AG04450 (cell line): ENCODE results near the gene IFNAR1. TPM values are rescaled to one million over a fixed set of nuclear protein-coding genes. Genes with fewer than 3 reads are reported as not detected.

Experiments used
- CTCF ChIA-PET: fragments of 300-600, 350-600 bp; formaldehyde crosslinking; extraction: SDS; loops from one replicate; lab custom pipeline; 2022; ENCODE audit warnings: antibody characterized with exemption, inconsistent platforms; lab: Charles Lee
- POLR2A ChIA-PET: fragments of 350-600 bp; formaldehyde crosslinking; extraction: SDS; loops from one replicate; lab custom pipeline; 2021; ENCODE audit warnings: antibody characterized with exemption, inconsistent platforms; lab: Yijun Ruan, JAX
- DNase-seq: peaks from one replicate; pipeline ENCODE4 v3.0.0-alpha.2; 2011; ENCODE audit warnings: low read depth, low spot score
- H3K27ac ChIP-seq: one replicate; pipeline ENCODE4 v1.5.1; 2012; ENCODE audit warnings: low read depth, low read length, control low read depth
- H3K27me3 ChIP-seq: one replicate; pipeline ENCODE4 v1.6.0; 2012; ENCODE audit warnings: low read length; ENCODE audit not compliant: control insufficient read depth, insufficient read depth
- H3K4me3 ChIP-seq: 2 replicates; pipeline ENCODE4 v1.5.1; 2011; ENCODE audit warnings: mild to moderate bottlenecking, low read depth, low read length, control low read depth
- H3K9me3 ChIP-seq: 2 replicates; pipeline ENCODE4 v1.5.1; 2012; ENCODE audit warnings: low read length; ENCODE audit not compliant: control insufficient read depth, insufficient read depth
- polyA plus RNA-seq: library from polyadenylated mRNA; depleted of rRNA; stranded (reverse); fragments of >200 nt; gene quantifications from 2 replicates; pipeline ENCODE4 v1.2.3, GENCODE V29; 2011
- TF ChIP-seq, protein P1 (sequence below): IDR thresholded peaks from 2 replicates; pipeline ENCODE4 v1.5.1; 2011; ENCODE audit warnings: low read depth, low read length, control low read depth, inconsistent platforms

The IFNAR1 gene
- polyA plus RNA-seq, 1 experiment: 21.2 TPM

DNA sequence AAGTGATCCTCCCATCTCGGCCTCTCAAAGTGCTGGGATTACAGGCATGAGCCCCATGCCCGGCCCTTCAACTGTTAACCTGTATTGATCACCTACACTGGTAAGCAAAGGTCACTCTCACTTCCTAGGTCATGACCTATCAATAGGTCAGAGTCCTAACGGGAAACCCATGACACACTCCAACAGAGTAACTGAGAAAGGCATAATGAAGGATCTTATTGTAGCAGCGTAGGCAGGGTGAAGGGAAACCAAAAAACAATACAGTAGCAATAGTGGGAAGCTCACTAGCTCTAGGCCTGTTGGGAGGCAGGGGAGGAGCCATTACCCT is 19.5 kb upstream of the IFNAR1 start:
- Histone ChIP-seq H3K4me3 (no peak overlapping the region), H3K9me3 (no peaks in the 10 kb centered on the region), H3K27me3 (no peaks in the 10 kb centered on the region), H3K27ac (no peak overlapping the region)
- TF ChIP-seq, protein P1, sequence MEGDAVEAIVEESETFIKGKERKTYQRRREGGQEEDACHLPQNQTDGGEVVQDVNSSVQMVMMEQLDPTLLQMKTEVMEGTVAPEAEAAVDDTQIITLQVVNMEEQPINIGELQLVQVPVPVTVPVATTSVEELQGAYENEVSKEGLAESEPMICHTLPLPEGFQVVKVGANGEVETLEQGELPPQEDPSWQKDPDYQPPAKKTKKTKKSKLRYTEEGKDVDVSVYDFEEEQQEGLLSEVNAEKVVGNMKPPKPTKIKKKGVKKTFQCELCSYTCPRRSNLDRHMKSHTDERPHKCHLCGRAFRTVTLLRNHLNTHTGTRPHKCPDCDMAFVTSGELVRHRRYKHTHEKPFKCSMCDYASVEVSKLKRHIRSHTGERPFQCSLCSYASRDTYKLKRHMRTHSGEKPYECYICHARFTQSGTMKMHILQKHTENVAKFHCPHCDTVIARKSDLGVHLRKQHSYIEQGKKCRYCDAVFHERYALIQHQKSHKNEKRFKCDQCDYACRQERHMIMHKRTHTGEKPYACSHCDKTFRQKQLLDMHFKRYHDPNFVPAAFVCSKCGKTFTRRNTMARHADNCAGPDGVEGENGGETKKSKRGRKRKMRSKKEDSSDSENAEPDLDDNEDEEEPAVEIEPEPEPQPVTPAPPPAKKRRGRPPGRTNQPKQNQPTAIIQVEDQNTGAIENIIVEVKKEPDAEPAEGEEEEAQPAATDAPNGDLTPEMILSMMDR: no peak
- POLR2A ChIA-PET: no interaction called here
- CTCF ChIA-PET: no interaction called here
- no peak for DNase-seq

DNA sequence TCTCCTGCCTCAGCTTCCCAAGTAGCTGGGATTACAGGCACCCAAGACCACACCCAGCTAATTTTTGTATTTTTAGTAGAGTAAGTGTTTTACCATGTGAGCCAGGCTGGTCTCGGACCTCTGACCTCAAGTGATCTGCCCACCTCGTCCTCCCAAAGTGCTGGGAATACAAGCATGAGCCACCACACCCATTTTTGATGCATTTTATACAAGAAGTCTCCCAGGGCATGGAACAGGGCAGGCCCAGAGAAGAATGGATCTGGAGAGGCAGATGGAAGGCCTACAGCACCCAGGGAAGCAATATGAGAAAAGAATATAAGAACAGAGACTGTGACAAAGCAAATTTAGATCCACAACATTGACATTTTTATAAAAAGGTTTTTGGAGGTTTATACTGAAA is 18.8 kb upstream of the IFNAR1 start:
- Histone ChIP-seq H3K27ac (no peak overlapping the region), H3K4me3 (no peak overlapping the region), H3K9me3 (no peaks in the 10 kb centered on the region), H3K27me3 (no peaks in the 10 kb centered on the region)
- TF ChIP-seq, protein P1: no peak
- POLR2A ChIA-PET: no interaction called here
- DNase-seq: no peak
- CTCF ChIA-PET: no interaction called here

DNA sequence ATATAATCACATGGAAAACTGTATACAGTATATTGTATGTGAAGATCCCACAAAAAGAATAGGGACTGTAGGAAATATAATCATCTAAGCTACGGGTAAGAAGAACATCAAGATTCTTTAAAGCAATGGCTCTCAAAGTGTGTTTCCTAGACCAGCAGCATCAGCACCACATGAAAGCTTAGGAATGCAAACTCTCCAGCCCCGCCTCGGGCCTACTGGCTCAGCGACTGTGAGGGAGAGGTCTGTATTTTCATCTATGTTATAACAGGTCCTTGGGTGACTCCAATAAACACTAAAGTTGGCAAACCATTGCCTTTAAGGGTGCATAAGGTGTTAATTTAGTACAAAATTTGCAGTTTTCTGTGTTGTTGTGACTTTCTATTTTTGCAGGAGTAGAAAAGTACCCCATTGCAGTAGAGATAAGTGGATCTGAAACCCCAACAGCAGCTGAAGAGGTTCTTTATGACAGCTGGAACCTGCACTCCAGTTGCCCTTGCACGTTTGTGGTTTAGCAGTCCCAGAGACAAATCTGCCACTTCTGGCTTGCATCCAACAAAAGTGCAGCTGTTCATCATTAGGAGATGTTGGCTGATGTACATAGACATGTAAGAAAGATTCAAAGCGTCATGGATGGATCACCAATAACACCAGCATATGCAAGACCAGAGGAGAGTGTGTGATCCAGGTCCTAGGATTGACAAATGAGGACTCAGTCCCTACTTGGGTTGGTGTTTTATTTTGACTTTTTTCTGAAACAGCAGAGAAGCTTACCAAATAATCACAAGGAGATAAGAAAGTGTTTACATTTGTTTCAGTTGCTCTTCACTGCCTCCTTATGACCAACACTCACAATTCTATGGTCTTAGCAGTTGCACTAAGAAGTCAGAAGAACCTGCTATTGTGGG is 15.9 kb upstream of the IFNAR1 start:
- Histone ChIP-seq H3K27ac (no peak overlapping the region), H3K9me3 (no peaks in the 10 kb centered on the region; the same call in 1 of the 2 replicates), H3K4me3 (no peak overlapping the region), H3K27me3 (peaks cover 2% of the 10 kb centered on the region)
- ChIA-PET CTCF (interaction anchor here (0.6 to 1.0 kb wide), 3 partner anchors 31 to 250 kb away, joined by 3 to 4 read pairs (median 4); no protein-coding TSS in a partner anchor), POLR2A (interaction anchor here (1.3 kb wide), 1 partner anchor 16 kb away, joined by 5 read pairs; the partner anchor contains the start of gene IFNAR1)
- no peak for DNase-seq
- TF ChIP-seq, protein P1: no peak; the same call in 1 of the 2 replicates

DNA sequence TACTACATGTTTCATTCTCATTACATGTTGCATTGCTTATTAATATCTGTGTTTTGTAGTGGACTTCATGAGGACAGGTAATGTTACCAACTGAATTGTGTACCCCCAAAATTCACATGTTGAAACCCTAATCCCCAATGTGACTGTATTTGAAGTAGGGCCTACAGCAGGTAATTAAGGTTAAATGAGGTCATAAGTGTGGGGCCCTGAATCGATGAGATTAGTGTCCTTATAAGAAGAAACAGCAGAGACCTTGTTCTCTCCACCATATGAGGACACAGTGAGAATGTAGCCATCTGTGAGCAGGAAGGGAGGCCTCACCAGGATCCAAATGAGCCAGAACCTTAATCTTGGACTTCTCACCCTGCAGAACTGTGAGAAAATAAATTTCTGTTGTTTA is 15.0 kb upstream of the IFNAR1 start:
- TF ChIP-seq, protein P1: no peak
- DNase-seq: no peak
- POLR2A ChIA-PET: interaction anchor here (1.3 kb wide), 1 partner anchor 15 kb away, joined by 5 read pairs; the partner anchor contains the start of gene IFNAR1
- peaks cover 3% of the 10 kb centered on the region for H3K27me3 ChIP-seq
- H3K4me3 ChIP-seq: no peak overlapping the region
- CTCF ChIA-PET: interaction anchor here (0.6 kb wide), 2 partner anchors 32 to 249 kb away, joined by 3 to 4 read pairs; no protein-coding TSS in a partner anchor
- H3K9me3 ChIP-seq: peaks cover 4% of the 10 kb centered on the region; the same call in 1 of the 2 replicates
- H3K27ac ChIP-seq: no peak overlapping the region

DNA sequence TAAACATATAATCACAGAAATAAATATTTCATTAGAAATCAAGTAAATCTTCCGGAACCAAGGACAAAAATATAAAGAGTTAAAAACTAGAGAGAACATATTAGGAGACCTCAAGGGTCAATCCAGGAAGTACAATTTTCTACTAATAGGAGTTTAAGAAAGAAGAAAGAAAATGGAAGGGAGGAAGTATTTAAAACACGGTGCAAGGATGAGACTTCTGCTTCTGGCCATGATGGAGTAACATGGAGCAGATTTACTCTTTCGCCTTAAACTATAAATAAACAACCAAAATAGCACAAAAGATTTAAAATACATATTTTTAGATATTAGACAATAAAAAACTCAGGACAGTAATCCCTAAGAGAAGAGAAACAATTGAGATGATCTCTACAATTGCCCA is 12.6 kb upstream of the IFNAR1 start:
- TF ChIP-seq, protein P1: no peak

More for the DNA sequence above, 12.6 kb upstream of the IFNAR1 start:
- peaks cover 4% of the 10 kb centered on the region; the same call in 1 of the 2 replicates for H3K9me3 ChIP-seq
- no peak overlapping the region for H3K4me3 ChIP-seq
- ChIA-PET CTCF (no interaction called here), POLR2A (interaction anchor here (0.6 kb wide), 1 partner anchor 1341 kb away, joined by 4 read pairs; no protein-coding TSS in a partner anchor)
- H3K27me3 ChIP-seq: peaks cover 7% of the 10 kb centered on the region
- no peak overlapping the region for H3K27ac ChIP-seq
- DNase-seq: no peak
